ENCODE results near the gene ZC3H12C.

- no peak for TF ChIP-seq CTCF (IDR thresholded peaks at IDR 0.05)
- TF ChIP-seq POLR2A (IDR thresholded peaks at IDR 0.05), result no peak
These were observed 97.7 kb downstream of the ZC3H12C start for GRCh38 chr11:110190885-110191284.
